Cardiac muscle cell (in vitro differentiated cells and primary cell): ENCODE data around the gene PNPLA2. TPM values are rescaled to one million over a fixed set of nuclear protein-coding genes. Genes with fewer than 3 reads are reported as not detected.
A peak's percentile ranks its signal among the peaks of the same experiment; 100 is the strongest.

ENCODE experiments used
- DNase-seq, 2 donors: peaks; one replicate each; pipeline versions ENCODE4 v3.0.0 to v3.0.0-alpha.2; 2010 to 2017; ENCODE audit warnings: low read depth in 1 of 2, low spot score in 1 of 2
- H3K27ac ChIP-seq: fragments of 200-600 bp; sonication (generic); 2 replicates; pipeline ENCODE4 v1.5.1; 2016
- H3K27me3 ChIP-seq: fragments of 200-600 bp; sonication (generic); 2 replicates; pipeline ENCODE4 v1.6.0; 2016; ENCODE audit warnings: control low read depth
- H3K36me3 ChIP-seq: fragments of 200-600 bp; sonication (generic); 2 replicates; pipeline ENCODE4 v1.5.1; 2016; ENCODE audit warnings: control low read depth
- H3K4me1 ChIP-seq: fragments of 200-600 bp; sonication (generic); 2 replicates; pipeline ENCODE4 v1.8.1; 2017; ENCODE audit warnings: low read depth, mild to moderate bottlenecking, mixed run types
- H3K4me3 ChIP-seq: fragments of 200-600 bp; sonication (generic); 2 replicates; pipeline ENCODE4 v1.5.1; 2016; ENCODE audit warnings: mild to moderate bottlenecking
- H3K9me3 ChIP-seq: fragments of 200-600 bp; sonication (generic); 2 replicates; pipeline ENCODE4 v1.5.1; 2017; ENCODE audit warnings: low read depth, mild to moderate bottlenecking, control low read depth
- polyA plus RNA-seq: library from polyadenylated mRNA; unstranded; fragments of >200 nt; fragmentation: Nextera tagmentation; extraction: Ambion mirVana; gene quantifications from 2 replicates; pipeline ENCODE4 v1.2.1, GENCODE V29; 2016
- total RNA-seq: library from RNA; depleted of rRNA; stranded (reverse); fragments of >200 nt; gene quantifications from 2 replicates; pipeline ENCODE4 v1.2.3, GENCODE V29; 2016
- TF ChIP-seq, protein P1 (sequence below): IDR thresholded peaks from 2 replicates; pipeline ENCODE4 v1.5.1; 2012; ENCODE audit warnings: low read depth, mild to moderate bottlenecking, low read length

The PNPLA2 gene
- total and polyA plus RNA-seq, 2 experiments from 2014 or later, result 81.6 to 99.9 TPM

DNA sequence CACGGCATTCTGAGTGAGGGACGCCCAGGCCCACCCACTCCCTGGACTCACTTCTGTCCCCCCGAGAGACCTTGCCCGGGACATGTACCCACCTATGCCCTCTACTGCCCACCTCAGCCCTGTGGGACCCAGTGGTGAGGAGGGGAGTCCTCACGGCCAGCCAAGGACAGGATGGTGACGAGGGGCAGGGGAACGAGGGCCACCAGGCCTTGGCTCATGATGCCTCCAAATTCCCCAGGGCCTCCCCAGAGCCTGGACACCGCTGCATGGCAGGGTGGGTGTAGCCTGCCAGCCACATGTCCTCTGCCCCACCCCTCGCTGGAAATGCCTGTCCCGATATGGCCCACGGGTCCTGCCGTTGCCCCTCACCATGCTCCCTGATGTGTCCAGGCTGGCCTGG is 50.1 kb downstream of the PNPLA2 start:
- Histone ChIP-seq H3K9me3 (no peaks in the 10 kb centered on the region), H3K36me3 (peaks cover 3% of the 10 kb centered on the region), H3K27me3 (no peaks in the 10 kb centered on the region), H3K4me1 (no peaks in the 10 kb centered on the region), H3K27ac (no peak overlapping the region), H3K4me3 (no peak overlapping the region)
- TF ChIP-seq, protein P1, sequence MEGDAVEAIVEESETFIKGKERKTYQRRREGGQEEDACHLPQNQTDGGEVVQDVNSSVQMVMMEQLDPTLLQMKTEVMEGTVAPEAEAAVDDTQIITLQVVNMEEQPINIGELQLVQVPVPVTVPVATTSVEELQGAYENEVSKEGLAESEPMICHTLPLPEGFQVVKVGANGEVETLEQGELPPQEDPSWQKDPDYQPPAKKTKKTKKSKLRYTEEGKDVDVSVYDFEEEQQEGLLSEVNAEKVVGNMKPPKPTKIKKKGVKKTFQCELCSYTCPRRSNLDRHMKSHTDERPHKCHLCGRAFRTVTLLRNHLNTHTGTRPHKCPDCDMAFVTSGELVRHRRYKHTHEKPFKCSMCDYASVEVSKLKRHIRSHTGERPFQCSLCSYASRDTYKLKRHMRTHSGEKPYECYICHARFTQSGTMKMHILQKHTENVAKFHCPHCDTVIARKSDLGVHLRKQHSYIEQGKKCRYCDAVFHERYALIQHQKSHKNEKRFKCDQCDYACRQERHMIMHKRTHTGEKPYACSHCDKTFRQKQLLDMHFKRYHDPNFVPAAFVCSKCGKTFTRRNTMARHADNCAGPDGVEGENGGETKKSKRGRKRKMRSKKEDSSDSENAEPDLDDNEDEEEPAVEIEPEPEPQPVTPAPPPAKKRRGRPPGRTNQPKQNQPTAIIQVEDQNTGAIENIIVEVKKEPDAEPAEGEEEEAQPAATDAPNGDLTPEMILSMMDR, result no peak
- no peak for DNase-seq

DNA sequence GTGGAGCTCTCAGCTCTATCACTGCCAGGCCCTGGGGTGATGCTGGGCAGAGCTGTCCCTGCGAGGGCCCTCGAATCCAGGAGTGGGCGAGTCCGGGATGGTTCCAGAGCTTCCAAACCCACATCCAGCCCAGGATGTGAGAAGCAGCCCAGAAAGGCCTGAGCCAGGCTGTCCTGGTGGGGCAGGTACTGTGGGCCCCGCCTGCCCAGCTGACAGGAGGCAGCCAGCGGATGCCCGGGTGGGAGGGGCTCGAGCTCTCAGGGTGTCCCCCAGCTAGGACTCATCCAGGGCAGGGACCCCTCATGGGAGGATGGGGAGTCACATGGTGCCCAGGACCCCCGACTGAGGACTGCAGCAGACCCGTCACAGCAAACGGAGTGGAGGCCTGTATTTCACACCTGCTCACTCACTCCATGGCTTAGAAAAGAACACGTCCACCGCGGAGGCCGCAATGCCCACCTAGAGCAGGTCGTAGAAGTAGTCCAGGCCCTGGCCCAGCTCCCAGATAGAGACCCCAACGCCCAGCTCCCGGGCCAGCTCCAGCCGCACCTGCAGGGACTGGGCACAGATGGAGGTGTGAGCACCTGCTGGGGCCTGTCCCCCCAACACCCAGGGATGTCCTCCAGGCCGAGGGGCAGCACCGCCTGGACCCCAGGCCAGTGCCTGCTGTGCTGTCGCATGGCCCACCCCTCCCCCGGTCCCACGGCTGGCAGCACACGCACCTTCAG is 50.8 kb downstream of the PNPLA2 start:
- H3K9me3 ChIP-seq, result no peaks in the 10 kb centered on the region
- peaks cover 3% of the 10 kb centered on the region for H3K36me3 ChIP-seq
- no peak for DNase-seq
- TF ChIP-seq, protein P1, result no peak
- H3K4me1 ChIP-seq, result no peaks in the 10 kb centered on the region
- H3K27me3 ChIP-seq, result no peaks in the 10 kb centered on the region
- H3K4me3 ChIP-seq, result no peak overlapping the region
- no peak overlapping the region for H3K27ac ChIP-seq

DNA sequence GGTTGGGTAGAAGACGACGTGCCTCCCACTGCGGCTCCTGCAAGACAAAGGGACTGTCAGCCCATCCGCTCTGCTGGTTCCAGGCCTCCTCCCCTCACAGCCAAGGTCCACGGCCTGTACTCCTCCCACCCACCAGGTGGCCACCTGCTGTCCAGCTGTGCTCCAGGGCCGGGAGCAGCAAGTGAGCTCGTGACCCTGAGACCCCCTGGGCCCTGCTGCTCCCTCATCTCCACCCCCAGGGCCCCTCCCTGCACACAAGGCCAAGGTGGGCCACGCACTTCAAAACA is 51.4 kb downstream of the PNPLA2 start:
- Histone ChIP-seq H3K9me3 (no peaks in the 10 kb centered on the region), H3K36me3 (peaks cover 3% of the 10 kb centered on the region), H3K27me3 (no peaks in the 10 kb centered on the region), H3K27ac (no peak overlapping the region), H3K4me3 (no peak overlapping the region), H3K4me1 (no peaks in the 10 kb centered on the region)
- TF ChIP-seq, protein P1, result peak; percentile 17
- no peak for DNase-seq

DNA sequence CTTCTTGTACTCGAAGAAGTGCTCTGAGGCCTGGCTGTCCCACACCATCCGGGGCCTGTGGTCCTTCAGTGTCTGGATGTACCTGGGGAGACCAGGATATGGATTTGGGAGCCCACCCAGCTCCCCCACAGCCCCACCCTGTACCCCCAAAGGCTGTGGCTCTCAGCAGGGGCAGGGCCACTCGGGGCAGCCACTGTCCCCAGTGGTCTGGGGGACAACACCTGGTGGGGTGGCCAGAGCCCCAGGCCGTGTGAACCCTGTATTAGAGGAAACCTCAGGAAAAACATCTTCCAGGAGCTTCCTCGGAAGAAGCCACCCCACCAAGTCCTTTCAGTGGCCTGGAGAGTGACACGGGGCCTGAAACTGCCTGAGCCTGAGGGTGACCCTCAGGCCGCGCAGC is 51.7 kb downstream of the PNPLA2 start:
- no peak overlapping the region for H3K4me3 ChIP-seq
- no peak overlapping the region for H3K27ac ChIP-seq
- H3K36me3 ChIP-seq, result peaks cover 3% of the 10 kb centered on the region
- TF ChIP-seq, protein P1, result no peak
- H3K4me1 ChIP-seq, result no peaks in the 10 kb centered on the region
- no peaks in the 10 kb centered on the region for H3K9me3 ChIP-seq
- no peak for DNase-seq
- no peaks in the 10 kb centered on the region for H3K27me3 ChIP-seq

DNA sequence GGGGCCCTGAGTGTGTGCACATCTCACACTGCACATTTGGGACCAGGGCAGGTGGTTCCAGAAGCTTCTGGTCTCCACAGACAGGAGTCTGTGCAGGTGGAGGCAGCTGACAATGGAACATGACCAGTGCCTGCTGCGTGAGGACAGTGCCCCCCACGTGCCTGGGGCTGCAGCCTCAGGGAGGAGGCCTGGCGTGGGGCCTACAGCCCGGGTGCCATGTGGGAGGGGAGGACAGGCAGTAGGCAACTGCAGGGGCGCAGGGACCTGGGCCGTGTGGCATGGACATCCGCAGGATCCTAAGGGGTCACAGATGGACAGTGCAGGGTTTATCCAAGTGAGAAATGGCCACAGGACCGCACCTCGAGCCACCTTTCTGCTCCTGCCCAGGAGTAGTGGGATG is 52.8 kb downstream of the PNPLA2 start:
- H3K4me1 ChIP-seq, result no peaks in the 10 kb centered on the region
- TF ChIP-seq, protein P1, result no peak
- no peak overlapping the region for H3K27ac ChIP-seq
- no peak overlapping the region for H3K4me3 ChIP-seq
- no peaks in the 10 kb centered on the region for H3K27me3 ChIP-seq
- H3K9me3 ChIP-seq, result no peaks in the 10 kb centered on the region
- no peak for DNase-seq
- peaks cover 3% of the 10 kb centered on the region for H3K36me3 ChIP-seq
